ENCODE data around the gene SV2A.
"Not testable (repeated sequence)": the region's sequence is repeated elsewhere in the genome, so short reads cannot be mapped to it uniquely, and the experiment has no call there.

The SV2A gene

GRCh38 chr1:149886396-149887195, 31.0 kb downstream of the SV2A start:
- peak overlapping the region; percentile 99 for H3K27ac ChIP-seq (ENCODE audit: low read length)
- no peaks in the 10 kb centered on the region for H3K27me3 ChIP-seq (ENCODE audit: control insufficient read depth in 1 of 2, insufficient read depth in 2 of 2, low read length in 2 of 2)
- H3K36me3 ChIP-seq (ENCODE audit: control insufficient read depth in 2 of 2, insufficient read depth in 2 of 2, low read length in 2 of 2): no peaks in the 10 kb centered on the region
- no peaks in the 10 kb centered on the region for H3K9me3 ChIP-seq (ENCODE audit: control insufficient read depth in 2 of 2, low read length in 2 of 2)
- H3K4me1 ChIP-seq (ENCODE audit: control insufficient read depth, insufficient read depth, low read length): peaks cover 12% of the 10 kb centered on the region
- peak overlapping the region; percentile 71 to 89 for H3K4me3 ChIP-seq (ENCODE audit: low read length in 2 of 2)
- H3K9ac ChIP-seq (ENCODE audit: low read length in 2 of 2): peak overlapping the region; percentile 88 to 98

- Histone ChIP-seq H3K9ac (ENCODE audit: low read length in 2 of 2) (peak overlapping the region; percentile 88 to 98), H3K4me3 (ENCODE audit: low read length in 2 of 2) (peak overlapping the region; percentile 71 to 89), H3K4me1 (ENCODE audit: control insufficient read depth, insufficient read depth, low read length) (peaks cover 12% of the 10 kb centered on the region), H3K27ac (ENCODE audit: low read length) (peak overlapping the region; percentile 99)
- not testable (repeated sequence) for H3K9me3 ChIP-seq (ENCODE audit: control insufficient read depth in 2 of 2, low read length in 2 of 2); H3K27me3 ChIP-seq (ENCODE audit: control insufficient read depth in 1 of 2, insufficient read depth in 2 of 2, low read length in 2 of 2); H3K36me3 ChIP-seq (ENCODE audit: control insufficient read depth in 2 of 2, insufficient read depth in 2 of 2, low read length in 2 of 2)
Observed at GRCh38 chr1:149886121-149886395, 31.6 kb downstream of the SV2A start.

GRCh38 chr1:149885339-149886120, 32.1 kb downstream of the SV2A start:
- Histone ChIP-seq H3K9ac (ENCODE audit: low read length in 2 of 2) (peak overlapping the region; percentile 88 to 98), H3K27me3 (ENCODE audit: control insufficient read depth in 1 of 2, insufficient read depth in 2 of 2, low read length in 2 of 2) (no peaks in the 10 kb centered on the region), H3K9me3 (ENCODE audit: control insufficient read depth in 2 of 2, low read length in 2 of 2) (no peaks in the 10 kb centered on the region), H3K36me3 (ENCODE audit: control insufficient read depth in 2 of 2, insufficient read depth in 2 of 2, low read length in 2 of 2) (no peaks in the 10 kb centered on the region), H3K4me1 (ENCODE audit: control insufficient read depth, insufficient read depth, low read length) (peaks cover 12% of the 10 kb centered on the region), H3K27ac (ENCODE audit: low read length) (peak overlapping the region; percentile 99), H3K4me3 (ENCODE audit: low read length in 2 of 2) (peak overlapping the region; percentile 71 to 89)

DNA sequence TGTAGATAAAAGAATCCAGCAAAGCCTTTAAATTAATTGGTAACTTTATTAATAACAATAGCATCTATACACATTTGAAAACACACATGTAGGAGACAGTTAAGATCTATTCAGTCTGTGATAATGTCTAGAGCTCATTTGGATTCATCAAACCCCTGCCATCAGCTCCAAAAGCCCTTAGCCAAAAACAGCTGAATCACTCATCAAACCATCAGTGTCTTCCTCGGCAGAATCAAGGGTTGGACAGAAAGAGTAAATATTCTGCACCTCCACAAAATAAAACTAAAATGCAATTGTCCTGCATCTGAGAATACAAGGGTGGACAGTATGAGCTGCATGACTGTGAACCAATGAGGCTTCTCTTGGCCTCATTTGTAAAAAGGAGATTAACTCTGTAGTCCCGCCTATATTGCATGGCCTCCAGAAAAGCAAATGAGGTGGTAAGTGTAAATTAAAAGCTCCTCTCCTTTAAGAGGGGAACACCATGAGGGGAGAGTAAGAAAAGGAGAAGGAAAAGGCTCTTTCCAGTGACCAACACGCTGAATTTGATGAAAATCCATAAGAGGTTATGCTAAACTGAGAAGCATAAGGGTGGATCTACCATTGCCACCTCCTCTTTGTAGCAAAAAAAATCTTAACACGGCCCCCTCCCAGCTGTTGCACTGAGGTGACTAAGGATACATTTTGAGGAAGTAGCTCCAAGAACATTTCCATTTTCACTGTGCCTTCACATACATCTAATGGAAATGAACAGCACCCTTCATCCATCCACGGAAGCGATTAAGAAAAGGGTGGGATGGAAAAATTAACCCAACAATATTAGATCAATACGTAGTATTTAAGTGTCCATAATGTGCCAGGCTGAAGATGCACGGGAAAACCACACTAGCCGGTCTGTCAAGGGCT, 33.0 kb downstream of the SV2A start:
- peak overlapping the region; percentile 88 to 98 for H3K9ac ChIP-seq (ENCODE audit: low read length in 2 of 2)
- no peaks in the 10 kb centered on the region for H3K27me3 ChIP-seq (ENCODE audit: control insufficient read depth in 1 of 2, insufficient read depth in 2 of 2, low read length in 2 of 2)
- peak overlapping the region; percentile 71 to 89 for H3K4me3 ChIP-seq (ENCODE audit: low read length in 2 of 2)
- peak overlapping the region; percentile 99 for H3K27ac ChIP-seq (ENCODE audit: low read length)
- H3K36me3 ChIP-seq (ENCODE audit: control insufficient read depth in 2 of 2, insufficient read depth in 2 of 2, low read length in 2 of 2): no peaks in the 10 kb centered on the region
- H3K9me3 ChIP-seq (ENCODE audit: control insufficient read depth in 2 of 2, low read length in 2 of 2): no peaks in the 10 kb centered on the region
- H3K4me1 ChIP-seq (ENCODE audit: control insufficient read depth, insufficient read depth, low read length): peaks cover 12% of the 10 kb centered on the region

GRCh38 chr1:149883598-149884247, 33.9 kb downstream of the SV2A start:
- no peaks in the 10 kb centered on the region for H3K27me3 ChIP-seq (ENCODE audit: control insufficient read depth in 1 of 2, insufficient read depth in 2 of 2, low read length in 2 of 2)
- no peaks in the 10 kb centered on the region for H3K36me3 ChIP-seq (ENCODE audit: control insufficient read depth in 2 of 2, insufficient read depth in 2 of 2, low read length in 2 of 2)
- H3K27ac ChIP-seq (ENCODE audit: low read length): no peak overlapping the region
- H3K9ac ChIP-seq (ENCODE audit: low read length in 2 of 2): no peak overlapping the region
- peaks cover 12% of the 10 kb centered on the region for H3K4me1 ChIP-seq (ENCODE audit: control insufficient read depth, insufficient read depth, low read length)
- H3K4me3 ChIP-seq (ENCODE audit: low read length in 2 of 2): peak overlapping the region in 1 of 2 donors; percentile 23
- H3K9me3 ChIP-seq (ENCODE audit: control insufficient read depth in 2 of 2, low read length in 2 of 2): no peaks in the 10 kb centered on the region

GRCh38 chr1:149881876-149882275, 35.8 kb downstream of the SV2A start:
- Histone ChIP-seq H3K27me3 (ENCODE audit: control insufficient read depth in 1 of 2, insufficient read depth in 2 of 2, low read length in 2 of 2) (no peaks in the 10 kb centered on the region), H3K27ac (ENCODE audit: low read length) (no peak overlapping the region), H3K9me3 (ENCODE audit: control insufficient read depth in 2 of 2, low read length in 2 of 2) (no peaks in the 10 kb centered on the region), H3K36me3 (ENCODE audit: control insufficient read depth in 2 of 2, insufficient read depth in 2 of 2, low read length in 2 of 2) (no peaks in the 10 kb centered on the region), H3K9ac (ENCODE audit: low read length in 2 of 2) (no peak overlapping the region), H3K4me1 (ENCODE audit: control insufficient read depth, insufficient read depth, low read length) (peaks cover 9% of the 10 kb centered on the region), H3K4me3 (ENCODE audit: low read length in 2 of 2) (no peak overlapping the region)

- Histone ChIP-seq H3K9ac (ENCODE audit: low read length in 2 of 2) (no peak overlapping the region), H3K9me3 (ENCODE audit: control insufficient read depth in 2 of 2, low read length in 2 of 2) (no peaks in the 10 kb centered on the region), H3K36me3 (ENCODE audit: control insufficient read depth in 2 of 2, insufficient read depth in 2 of 2, low read length in 2 of 2) (no peaks in the 10 kb centered on the region), H3K4me3 (ENCODE audit: low read length in 2 of 2) (no peak overlapping the region), H3K27me3 (ENCODE audit: control insufficient read depth in 1 of 2, insufficient read depth in 2 of 2, low read length in 2 of 2) (no peaks in the 10 kb centered on the region), H3K4me1 (ENCODE audit: control insufficient read depth, insufficient read depth, low read length) (peaks cover 2% of the 10 kb centered on the region), H3K27ac (ENCODE audit: low read length) (no peak overlapping the region)
Observed at GRCh38 chr1:149879556-149879955, 38.1 kb downstream of the SV2A start.

DNA sequence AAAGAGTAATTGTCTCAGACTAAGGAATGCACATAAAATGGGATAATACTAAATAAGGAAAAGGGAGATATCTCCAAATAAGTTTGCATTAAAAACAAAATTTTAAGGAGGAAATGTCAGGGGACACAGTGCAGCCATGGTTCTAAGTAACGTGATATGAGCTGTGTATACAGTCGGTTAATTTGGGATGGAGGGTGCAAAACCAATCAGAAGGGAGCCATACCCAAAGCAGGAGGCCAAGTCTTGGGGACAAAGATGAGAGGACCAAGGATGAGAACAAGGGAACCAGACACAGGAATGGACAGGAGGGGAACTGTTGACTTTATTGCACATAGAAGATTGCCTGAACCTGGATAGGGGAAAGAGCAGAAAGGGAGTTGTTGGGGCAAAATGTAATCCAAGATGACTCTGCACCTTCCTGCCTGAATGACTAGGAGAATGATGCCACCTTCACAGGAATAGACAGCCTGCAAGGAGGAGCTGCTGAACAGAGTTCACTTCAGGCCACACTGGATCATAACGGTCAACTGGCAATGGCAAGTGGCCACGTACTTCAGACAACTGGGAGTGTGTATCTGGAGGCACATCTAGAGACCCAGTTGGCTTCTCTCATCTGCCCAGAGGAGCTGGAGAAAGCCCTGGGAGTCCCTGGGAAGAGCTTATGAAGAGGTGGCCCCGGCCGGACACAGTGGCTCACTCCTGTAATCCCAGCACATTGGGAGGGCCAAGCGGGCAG, 40.3 kb downstream of the SV2A start:
- no peaks in the 10 kb centered on the region for H3K4me1 ChIP-seq (ENCODE audit: control insufficient read depth, insufficient read depth, low read length)
- H3K27me3 ChIP-seq (ENCODE audit: control insufficient read depth in 1 of 2, insufficient read depth in 2 of 2, low read length in 2 of 2): no peaks in the 10 kb centered on the region
- H3K27ac ChIP-seq (ENCODE audit: low read length): no peak overlapping the region
- no peaks in the 10 kb centered on the region for H3K9me3 ChIP-seq (ENCODE audit: control insufficient read depth in 2 of 2, low read length in 2 of 2)
- H3K9ac ChIP-seq (ENCODE audit: low read length in 2 of 2): no peak overlapping the region
- no peaks in the 10 kb centered on the region for H3K36me3 ChIP-seq (ENCODE audit: control insufficient read depth in 2 of 2, insufficient read depth in 2 of 2, low read length in 2 of 2)
- H3K4me3 ChIP-seq (ENCODE audit: low read length in 2 of 2): no peak overlapping the region

- H3K36me3 ChIP-seq (ENCODE audit: control insufficient read depth in 2 of 2, insufficient read depth in 2 of 2, low read length in 2 of 2); H3K9ac ChIP-seq (ENCODE audit: low read length in 2 of 2); H3K4me3 ChIP-seq (ENCODE audit: low read length in 2 of 2): not testable (repeated sequence)
Observed at GRCh38 chr1:149873060-149873459, 44.6 kb downstream of the SV2A start.

GRCh38 chr1:149866887-149867286, 50.8 kb downstream of the SV2A start:
- not testable (repeated sequence) for H3K27ac ChIP-seq (ENCODE audit: low read length); H3K9ac ChIP-seq (ENCODE audit: low read length in 2 of 2); H3K4me1 ChIP-seq (ENCODE audit: control insufficient read depth, insufficient read depth, low read length); H3K4me3 ChIP-seq (ENCODE audit: low read length in 2 of 2); H3K36me3 ChIP-seq (ENCODE audit: control insufficient read depth in 2 of 2, insufficient read depth in 2 of 2, low read length in 2 of 2); H3K27me3 ChIP-seq (ENCODE audit: control insufficient read depth in 1 of 2, insufficient read depth in 2 of 2, low read length in 2 of 2); H3K9me3 ChIP-seq (ENCODE audit: control insufficient read depth in 2 of 2, low read length in 2 of 2)

More at GRCh38 chr1:149873060-149873459, 44.6 kb downstream of the SV2A start:
- H3K27ac ChIP-seq (ENCODE audit: low read length); H3K27me3 ChIP-seq (ENCODE audit: control insufficient read depth in 1 of 2, insufficient read depth in 2 of 2, low read length in 2 of 2); H3K4me1 ChIP-seq (ENCODE audit: control insufficient read depth, insufficient read depth, low read length); H3K9me3 ChIP-seq (ENCODE audit: control insufficient read depth in 2 of 2, low read length in 2 of 2): not testable (repeated sequence)

Data from stomach smooth muscle (tissue), 2 donors.